GM18507 (cell line): ENCODE measurements around the gene CACNA1E.
A peak's percentile ranks its signal among the peaks of the same experiment; 100 is the strongest.

Experiments
- DNase-seq: peaks from one replicate; pipeline ENCODE4 v3.0.0; 2011; ENCODE audit warnings: low read depth; ENCODE audit not compliant: insufficient read length; ENCODE audit errors: extremely low spot score
- FAIRE-seq: peaks from 2 replicates; lab custom pipeline; 2011; peaks lifted over from hg19 to GRCh38; lab: Jason Lieb, UNC

The CACNA1E gene

DNA sequence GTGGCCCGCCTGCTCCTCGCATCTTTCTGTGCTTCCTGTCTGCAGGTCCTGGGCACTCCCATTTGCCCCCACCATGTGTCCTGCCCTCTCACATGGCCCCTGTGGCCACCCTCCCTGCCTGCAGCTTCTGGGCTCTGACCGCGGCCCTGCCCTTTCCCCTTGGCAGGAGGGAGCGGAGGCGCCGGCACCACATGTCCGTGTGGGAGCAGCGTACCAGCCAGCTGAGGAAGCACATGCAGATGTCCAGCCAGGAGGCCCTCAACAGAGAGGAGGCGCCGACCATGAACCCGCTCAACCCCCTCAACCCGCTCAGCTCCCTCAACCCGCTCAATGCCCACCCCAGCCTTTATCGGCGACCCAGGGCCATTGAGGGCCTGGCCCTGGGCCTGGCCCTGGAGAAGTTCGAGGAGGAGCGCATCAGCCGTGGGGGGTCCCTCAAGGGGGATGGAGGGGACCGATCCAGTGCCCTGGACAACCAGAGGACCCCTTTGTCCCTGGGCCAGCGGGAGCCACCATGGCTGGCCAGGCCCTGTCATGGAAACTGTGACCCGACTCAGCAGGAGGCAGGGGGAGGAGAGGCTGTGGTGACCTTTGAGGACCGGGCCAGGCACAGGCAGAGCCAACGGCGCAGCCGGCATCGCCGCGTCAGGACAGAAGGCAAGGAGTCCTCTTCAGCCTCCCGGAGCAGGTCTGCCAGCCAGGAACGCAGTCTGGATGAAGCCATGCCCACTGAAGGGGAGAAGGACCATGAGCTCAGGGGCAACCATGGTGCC lies 249.1 kb downstream of the CACNA1E start:
- FAIRE-seq = no peak
- DNase-seq = no peak

DNA sequence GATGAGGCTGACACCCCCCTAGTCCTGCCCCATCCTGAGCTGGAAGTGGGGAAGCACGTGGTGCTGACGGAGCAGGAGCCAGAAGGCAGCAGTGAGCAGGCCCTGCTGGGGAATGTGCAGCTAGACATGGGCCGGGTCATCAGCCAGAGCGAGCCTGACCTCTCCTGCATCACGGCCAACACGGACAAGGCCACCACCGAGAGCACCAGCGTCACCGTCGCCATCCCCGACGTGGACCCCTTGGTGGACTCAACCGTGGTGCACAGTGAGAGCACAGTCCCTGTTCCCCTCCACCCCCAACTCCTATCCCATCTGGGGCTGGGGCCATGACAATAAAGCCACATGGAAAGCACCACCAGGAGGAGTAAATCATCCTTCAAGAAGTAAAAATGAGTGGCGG lies 250.2 kb downstream of the CACNA1E start:
- no peak for DNase-seq
- no peak for FAIRE-seq

DNA sequence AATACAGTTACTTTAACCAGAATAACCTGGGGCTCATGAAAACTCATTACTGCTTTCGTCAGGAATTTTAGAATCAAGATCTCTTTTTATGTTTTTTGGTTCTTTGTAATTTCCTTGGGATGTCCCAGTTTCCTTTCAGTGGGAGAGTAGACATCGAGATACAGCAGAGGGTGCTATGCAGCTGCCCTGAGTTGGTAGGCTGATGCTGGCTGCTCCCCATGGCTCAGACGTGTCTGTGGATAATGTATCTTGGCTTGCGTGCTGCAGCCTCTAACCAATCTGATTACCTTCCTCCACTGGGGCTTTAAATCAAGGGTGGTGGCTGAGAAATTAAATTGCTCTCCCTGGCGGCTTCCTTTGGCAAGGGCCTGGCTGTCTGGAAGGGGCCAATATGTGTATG lies 253.7 kb downstream of the CACNA1E start:
- FAIRE-seq (no peak), DNase-seq (no peak)

DNA sequence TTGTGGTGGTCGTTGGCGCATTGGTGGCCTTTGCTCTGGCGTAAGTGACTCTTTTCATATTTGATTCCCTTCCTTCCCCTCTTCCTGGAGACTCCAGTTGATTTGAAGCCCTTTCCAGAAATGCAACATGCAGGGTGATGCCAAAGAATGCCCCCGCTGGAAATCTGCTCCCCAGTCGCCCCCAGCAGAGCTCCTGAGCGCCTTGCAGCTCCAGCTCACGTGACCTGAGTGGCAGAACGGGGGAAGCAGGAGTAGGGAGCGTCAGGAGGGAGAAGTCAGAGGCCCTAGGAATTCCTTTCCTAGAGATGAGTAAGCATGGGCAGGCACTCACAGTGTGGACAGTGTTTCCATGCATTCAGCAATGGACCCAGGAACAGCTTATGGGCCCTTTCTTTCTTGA lies 255.9 kb downstream of the CACNA1E start:
- no peak for FAIRE-seq
- no peak for DNase-seq

DNA sequence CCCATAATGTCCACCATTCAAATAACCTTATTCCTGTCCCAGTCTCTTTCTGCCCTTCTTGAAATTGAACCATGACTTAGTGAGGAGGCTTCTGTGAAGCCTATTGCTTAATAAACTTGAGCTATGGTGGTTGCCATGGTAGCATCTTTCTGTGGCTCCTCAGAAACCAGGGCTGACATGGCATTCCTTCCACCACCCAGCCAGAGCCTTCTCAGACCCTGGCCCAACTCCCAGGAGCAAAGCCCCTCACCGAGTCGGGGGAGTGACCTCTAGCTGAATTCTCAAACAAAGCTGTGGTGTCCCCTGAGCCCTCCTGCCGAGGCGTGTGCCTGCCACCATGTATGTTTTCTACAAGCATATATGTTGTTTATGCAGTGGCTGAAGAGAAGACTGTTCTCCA lies 259.1 kb downstream of the CACNA1E start:
- FAIRE-seq (no peak), DNase-seq (no peak)

DNA sequence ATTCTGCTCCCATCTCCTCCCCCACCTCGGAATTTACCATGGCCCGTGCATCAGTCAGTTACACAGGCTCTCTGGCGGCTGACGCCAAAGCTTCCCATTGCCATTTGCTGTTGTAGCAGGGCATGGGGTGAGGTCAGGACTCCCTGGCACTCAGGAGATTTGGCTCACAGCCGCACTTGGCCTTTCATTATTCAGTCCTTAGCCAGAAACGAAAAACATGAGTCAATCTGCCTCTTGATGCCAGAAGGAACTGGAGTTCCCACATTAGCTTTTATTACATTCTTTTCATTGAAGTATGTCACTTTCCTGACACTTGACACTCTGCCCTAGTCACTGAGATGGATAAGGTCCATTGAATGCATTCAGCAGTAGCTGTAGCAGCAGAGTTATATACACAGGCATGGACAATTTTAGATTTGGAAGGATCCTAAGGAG lies 260.6 kb downstream of the CACNA1E start:
- DNase-seq = no peak
- no peak for FAIRE-seq

DNA sequence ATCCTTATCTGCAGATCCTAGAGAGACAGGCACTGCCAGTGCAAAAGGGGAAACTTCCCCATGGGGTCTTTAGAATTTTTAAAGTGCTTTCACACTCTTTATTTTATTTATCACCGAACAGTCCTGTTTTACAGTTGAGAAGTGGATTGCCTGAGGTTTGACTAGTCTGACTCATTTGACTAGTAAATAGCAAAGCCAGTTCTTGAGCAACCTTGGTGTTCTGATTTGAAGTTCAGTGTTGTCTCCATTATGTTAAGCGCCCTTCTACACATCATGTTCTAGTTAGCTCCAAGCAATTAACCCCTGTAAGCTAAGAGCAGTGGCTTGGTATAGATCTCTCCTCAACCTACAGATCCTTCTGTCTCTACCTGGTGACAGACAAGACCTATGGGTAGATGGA lies 262.9 kb downstream of the CACNA1E start:
- FAIRE-seq (no peak), DNase-seq (no peak)

DNA sequence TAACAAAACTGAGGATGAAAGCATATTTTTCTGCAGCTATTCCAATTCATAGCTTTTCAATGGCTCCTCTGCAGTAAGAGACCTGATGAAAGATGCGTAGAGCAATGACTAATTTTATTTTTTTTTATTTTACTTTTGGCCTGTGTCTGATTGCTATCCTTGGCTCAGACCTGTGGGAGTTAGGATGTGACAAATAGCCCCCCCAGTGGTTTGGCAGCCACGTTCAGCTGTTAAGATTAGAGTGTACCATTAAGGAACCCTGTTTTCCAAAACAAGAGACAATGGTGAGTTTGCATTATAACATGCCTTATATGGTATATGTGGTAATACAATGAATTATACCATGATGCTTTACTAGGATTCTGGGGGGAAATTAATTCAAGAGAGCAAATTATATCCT lies 264.7 kb downstream of the CACNA1E start:
- no peak for FAIRE-seq
- no peak for DNase-seq

DNA sequence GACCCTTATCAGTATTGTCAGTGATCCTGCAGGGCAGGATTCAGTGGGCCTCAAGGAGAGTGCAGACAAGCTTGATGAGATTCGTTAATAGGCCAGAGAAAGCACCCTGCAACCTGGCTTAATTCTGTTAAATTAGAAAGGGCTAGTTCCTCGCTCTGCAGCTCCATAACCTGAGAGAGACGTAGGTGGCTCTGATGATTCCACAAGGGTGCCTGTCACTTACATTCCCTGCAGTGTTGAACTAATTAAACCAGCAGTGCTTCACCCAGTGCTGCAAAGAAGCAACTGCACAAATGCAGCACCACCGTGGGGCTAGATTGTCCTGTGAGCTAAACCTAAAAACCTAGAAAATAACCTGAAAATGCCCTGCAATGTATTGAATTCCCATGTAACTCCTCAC lies 270.8 kb downstream of the CACNA1E start:
- FAIRE-seq (no peak), DNase-seq (no peak)

DNA sequence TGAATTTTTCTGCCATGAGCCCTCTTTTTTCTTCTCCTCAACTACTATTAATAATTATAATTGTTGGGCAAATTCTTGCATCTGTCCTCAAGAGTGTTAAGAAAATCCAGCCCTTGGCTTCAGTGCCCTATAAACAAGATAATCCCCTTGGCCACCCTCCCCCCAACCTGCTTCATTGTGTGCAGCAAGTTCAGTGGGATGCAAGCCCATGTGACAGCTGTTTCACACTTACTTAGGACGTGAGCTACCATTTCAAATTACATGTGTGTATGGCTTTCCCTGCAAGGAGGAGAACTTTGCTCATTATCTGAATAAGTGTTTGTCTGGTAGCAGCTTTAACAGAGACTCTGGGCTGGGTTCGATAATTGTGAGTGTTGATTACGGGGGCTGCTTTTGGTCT lies 276.2 kb downstream of the CACNA1E start:
- no peak for DNase-seq
- no peak for FAIRE-seq

DNA sequence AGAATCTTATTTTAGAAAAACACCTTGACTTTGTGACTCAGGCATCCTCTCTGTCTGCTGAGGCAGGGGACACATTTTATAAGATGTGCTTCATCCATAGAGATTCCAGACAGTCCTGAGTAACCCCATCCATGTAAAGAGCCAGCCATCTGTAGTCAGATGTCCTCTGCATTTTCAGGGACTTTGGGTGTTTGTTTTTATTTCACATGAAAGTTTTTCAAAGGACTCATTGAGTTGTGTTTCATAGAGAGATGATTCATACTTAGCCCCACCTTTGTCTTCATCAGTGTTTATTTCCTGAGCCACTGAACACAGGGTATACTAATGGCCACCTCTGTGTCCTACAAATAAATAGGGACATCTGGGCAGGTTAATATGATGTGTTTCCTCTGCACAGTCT lies 280.4 kb downstream of the CACNA1E start:
- DNase-seq (no peak), FAIRE-seq (no peak)

DNA sequence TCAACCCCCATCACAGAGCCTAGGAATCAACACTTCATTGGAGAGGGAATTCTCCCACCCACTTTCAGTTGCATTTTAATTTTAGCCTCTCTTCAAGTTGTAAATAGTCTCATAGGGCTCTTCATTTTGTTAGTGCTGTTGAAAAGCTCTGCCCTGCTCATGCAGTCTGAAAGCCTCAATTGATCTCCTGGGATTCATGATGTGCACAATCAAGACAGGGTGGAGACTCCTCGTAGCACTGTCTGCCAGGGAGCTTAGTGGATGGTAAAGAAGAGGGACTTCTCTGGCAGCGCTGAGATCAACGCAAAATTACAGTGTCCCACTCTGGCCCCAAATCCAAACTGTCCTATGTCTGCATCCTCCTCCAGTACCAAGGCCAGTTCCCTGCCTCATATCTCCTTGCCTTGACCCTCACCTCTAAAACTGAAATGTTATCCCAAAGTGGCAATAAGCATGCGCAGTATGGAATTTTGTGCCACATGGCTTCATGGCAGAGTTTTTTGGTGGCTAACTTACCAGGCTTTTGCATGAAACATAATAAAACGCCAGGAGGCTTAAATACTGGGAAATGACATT lies 282.2 kb downstream of the CACNA1E start:
- no peak for FAIRE-seq

DNA sequence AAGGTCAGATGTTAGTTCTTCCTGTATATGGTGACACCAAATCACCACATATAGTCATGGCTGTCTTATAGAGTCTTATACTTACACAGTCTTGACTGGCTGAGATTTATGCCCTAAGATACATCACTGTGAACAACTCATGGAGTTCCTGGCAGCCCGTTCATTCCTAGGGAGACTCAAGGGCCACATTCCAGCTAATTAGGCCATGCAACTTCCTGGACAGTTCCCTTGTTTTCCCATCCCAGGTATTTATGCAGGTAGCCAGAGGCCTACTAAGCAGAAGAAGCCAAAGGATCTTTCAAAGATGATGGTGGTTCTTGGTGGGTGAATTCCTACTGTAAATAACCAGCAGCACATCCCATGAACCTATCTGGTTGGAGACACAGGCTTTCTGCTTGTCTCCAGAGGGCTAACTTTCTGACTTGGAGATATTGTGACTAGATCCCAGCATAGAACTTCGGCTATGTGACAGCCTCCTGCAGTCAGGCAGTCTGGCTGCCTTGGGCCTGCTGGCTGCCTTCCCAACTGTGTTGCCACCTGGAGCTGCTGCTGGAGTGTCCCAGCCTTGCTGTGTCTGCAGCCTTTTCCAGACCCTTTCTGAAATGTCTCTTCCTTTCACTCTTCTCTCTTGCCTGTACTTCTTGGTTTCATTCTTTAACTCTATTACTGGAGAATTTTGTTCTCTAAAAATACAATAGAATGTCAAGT lies 283.8 kb downstream of the CACNA1E start:
- FAIRE-seq (no peak), DNase-seq (no peak)

More for the DNA sequence above, 282.2 kb downstream of the CACNA1E start:
- DNase-seq = no peak

DNA sequence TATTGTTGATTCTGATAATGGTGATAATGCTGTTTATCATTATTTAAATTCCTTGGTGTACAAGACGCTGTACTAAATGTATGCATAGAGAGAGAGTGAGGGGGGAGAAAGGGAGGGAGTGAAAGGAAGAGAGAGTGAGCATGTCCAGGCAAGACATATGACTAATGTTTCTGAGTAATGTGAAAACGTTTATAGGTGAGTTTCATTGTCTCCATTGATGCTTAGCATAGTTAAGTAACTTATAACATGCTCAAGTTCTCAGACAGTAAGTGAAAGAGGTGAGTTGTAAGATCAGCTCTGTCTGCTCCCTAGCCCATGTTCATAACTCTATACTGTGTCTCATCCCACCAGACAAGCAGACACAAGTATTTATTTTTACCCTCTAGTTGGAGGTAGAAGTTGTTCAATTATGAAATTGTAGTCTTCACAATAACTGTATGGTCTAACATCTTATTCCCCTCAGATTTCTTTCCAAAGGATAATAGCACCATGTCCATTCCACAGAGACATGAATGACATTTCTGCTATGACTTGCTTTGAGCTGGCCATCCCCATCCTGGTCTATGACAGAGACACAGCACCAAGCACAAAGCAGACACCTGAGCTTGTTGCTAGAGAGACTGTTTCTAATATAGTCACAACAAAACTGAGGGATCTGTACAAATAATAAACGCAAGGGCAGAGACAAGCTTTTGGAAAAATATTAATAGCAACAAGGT lies 285.1 kb downstream of the CACNA1E start:
- peak; percentile 60 for FAIRE-seq

DNA sequence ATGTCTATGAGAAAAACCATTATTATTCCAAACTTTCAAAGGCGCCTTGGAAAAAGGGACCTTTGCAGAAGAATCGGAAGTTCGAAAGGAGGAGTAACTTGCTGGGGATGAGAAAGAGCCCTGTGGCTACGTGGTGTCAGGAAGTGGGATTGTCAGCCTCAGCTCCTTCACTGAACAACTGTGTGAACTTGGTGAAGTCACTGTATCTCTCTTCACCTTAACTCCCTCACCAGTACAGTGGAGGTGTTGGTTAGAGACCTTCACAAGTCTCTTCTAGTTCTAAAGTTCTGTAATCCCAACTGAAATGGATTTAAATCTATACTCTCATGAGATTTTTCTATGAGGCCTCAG lies 285.6 kb downstream of the CACNA1E start:
- FAIRE-seq (no peak), DNase-seq (no peak)

More for the DNA sequence above, 285.1 kb downstream of the CACNA1E start:
- DNase-seq = no peak

DNA sequence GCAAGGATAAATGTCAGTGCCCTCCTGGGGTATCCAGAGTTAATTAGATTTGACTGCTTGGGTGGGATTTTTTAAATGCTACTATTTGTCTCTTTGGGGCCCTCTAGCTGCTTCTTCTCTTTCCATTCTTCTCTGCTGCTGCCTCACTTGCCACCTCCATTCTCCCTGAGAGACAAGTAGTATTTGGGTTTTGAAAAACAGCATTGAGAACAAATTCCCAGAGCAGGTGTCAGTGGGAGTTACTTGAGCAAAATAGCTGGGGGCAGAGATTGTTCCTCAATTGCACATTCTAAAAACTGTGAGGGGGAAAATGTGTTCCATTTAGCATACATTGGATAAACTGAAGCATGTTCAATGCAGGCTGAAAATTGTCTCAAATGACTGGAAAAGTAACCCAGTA lies 286.5 kb downstream of the CACNA1E start:
- no peak for DNase-seq
- FAIRE-seq = no peak

DNA sequence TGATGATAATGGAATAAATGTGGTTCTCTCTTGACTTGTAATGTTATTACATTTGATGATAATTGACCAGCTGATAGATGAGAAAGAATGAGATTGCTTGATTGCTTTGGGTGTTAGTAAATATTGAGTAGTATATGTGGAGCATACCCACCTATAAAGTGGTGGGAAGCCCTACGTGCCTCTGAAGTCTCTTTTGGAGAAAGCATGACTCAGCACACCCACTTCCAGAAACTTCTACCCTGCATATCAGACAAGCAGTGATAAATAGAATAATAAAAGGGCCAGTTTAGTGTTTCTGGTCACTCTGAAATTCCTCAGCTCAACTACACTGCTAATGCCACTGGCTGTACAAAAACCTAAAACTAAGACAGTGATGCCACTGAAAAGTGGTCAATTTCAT lies 289.4 kb downstream of the CACNA1E start:
- DNase-seq = no peak
- no peak for FAIRE-seq

DNA sequence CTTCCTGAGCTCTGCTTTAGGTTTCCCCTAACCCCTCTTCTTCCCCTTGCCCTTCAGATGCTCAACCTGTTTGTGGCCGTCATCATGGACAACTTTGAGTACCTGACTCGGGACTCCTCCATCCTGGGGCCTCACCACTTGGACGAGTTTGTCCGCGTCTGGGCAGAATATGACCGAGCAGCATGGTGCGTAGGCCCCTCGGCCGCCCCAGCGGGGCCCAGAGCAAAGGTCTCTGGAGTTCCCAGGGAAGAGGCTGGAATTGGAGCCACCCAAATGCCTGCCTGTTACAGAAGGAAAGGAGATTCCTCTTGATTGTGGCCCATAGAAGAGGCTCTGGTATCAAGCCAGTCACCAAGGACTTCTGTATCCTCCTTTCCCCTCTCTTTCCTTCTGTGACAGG lies 292.7 kb downstream of the CACNA1E start:
- DNase-seq (no peak), FAIRE-seq (no peak)

DNA sequence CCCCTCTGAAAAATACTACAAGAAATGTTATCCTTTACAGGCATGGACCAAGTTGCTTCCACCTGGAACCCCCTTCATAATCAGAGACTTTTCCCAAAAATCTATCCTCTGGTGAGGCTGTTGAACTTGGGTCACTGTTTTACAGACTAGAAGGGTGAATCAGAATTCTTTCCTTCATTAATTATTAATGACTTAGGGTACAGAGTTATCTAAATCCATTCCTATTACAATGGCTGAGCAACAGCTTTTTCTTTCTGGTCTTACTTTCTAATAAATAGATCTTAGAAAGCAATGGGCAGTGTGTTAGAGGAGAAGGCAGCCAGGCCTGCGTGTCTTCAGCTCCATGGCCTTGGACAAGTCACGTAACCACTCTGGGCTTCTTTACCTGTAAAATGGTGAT lies 294.0 kb downstream of the CACNA1E start:
- FAIRE-seq = no peak

DNA sequence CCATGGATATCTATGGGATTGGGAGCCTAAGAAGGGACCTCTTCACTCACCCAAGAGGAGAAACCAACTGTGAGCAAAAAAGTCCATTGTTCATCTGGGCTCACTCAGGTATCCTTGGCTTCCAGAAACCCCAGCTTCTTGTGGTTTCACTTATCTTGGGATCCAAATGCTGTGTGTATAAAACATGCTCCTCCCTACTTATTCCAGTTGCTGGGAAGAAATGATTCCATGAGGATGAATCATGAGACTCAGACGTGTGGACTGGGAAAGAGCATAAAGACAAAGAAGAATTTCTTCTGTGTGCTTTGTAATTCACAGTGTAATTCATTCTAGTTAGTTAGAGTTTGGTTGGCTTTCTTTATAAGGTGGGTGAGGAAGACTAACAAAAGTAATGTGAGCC lies 294.5 kb downstream of the CACNA1E start:
- no peak for FAIRE-seq

More for the DNA sequence above, 294.0 kb downstream of the CACNA1E start:
- no peak for DNase-seq

More for the DNA sequence above, 294.5 kb downstream of the CACNA1E start:
- no peak for DNase-seq
